Liver (tissue), 9 donors: ENCODE results near the gene MIEN1. TPM values are rescaled to one million over a fixed set of nuclear protein-coding genes. Genes with fewer than 3 reads are reported as not detected.
A peak's percentile ranks its signal among the peaks of the same experiment; 100 is the strongest.

ENCODE experiments used
- DNase-seq: peaks from one replicate; pipeline ENCODE4 v3.0.0-alpha.2; 2017; ENCODE audit warnings: low spot score
- H3K27ac ChIP-seq, 2 donors: one replicate each; pipeline ENCODE4 v1.7.0; 2013; ENCODE audit warnings: inconsistent platforms in 2 of 2, low read length in 2 of 2, control low read depth in 1 of 2, low read depth in 1 of 2, mild to moderate bottlenecking in 1 of 2
- H3K27me3 ChIP-seq, 4 donors: one replicate each; pipeline versions ENCODE4 v1.6.1 to v1.7.0; 2013; ENCODE audit warnings: low read length in 3 of 4, inconsistent platforms in 1 of 4, mild to moderate bottlenecking in 1 of 4, moderate library complexity in 1 of 4; ENCODE audit not compliant: control insufficient read depth in 4 of 4, insufficient read depth in 4 of 4
- H3K36me3 ChIP-seq, 4 donors: one replicate each; pipeline versions ENCODE4 v1.6.1 to v1.7.0; 2013; ENCODE audit warnings: low read length in 3 of 4, mild to moderate bottlenecking in 3 of 4, low read depth in 1 of 4, moderate library complexity in 1 of 4; ENCODE audit not compliant: control insufficient read depth in 4 of 4, insufficient read depth in 3 of 4
- H3K4me1 ChIP-seq, 4 donors: one replicate each; pipeline versions ENCODE4 v1.6.1 to v1.7.0; 2013; ENCODE audit warnings: low read length in 3 of 4, mild to moderate bottlenecking in 3 of 4, moderate library complexity in 1 of 4; ENCODE audit not compliant: control insufficient read depth in 4 of 4, insufficient read depth in 4 of 4
- H3K4me3 ChIP-seq, 3 donors: one replicate each; pipeline versions ENCODE4 v1.6.1 to v1.7.0; 2013; ENCODE audit warnings: low read length in 3 of 3, control low read depth in 1 of 3, low read depth in 1 of 3, mild to moderate bottlenecking in 1 of 3
- H3K9ac ChIP-seq, 2 donors: one replicate each; pipeline ENCODE4 v1.7.0; 2013; ENCODE audit warnings: low read length in 2 of 2, mild to moderate bottlenecking in 2 of 2, moderate library complexity in 2 of 2, control low read depth in 1 of 2, low read depth in 1 of 2
- H3K9me3 ChIP-seq, 4 donors: one replicate each; pipeline versions ENCODE4 v1.6.1 to v1.7.0; 2013; ENCODE audit warnings: low read length in 3 of 4; ENCODE audit not compliant: control insufficient read depth in 4 of 4
- CTCF ChIP-seq: fragments of 150-350 bp; IDR thresholded peaks from 2 replicates; pipeline ENCODE4 v1.5.1; 2017; ENCODE audit warnings: improper control_type of control experiment, low read depth, low read length; ENCODE audit not compliant: missing input control
- EGR1 ChIP-seq, 2 donors: IDR thresholded peaks; 2 replicates each; pipeline ENCODE4 v1.6.1; 2016 to 2018; ENCODE audit warnings: antibody characterized with exemption in 2 of 2, low read depth in 2 of 2
- FOXA1 ChIP-seq: IDR thresholded peaks from 2 replicates; pipeline ENCODE4 v1.6.1; 2016; ENCODE audit warnings: antibody characterized with exemption
- FOXA2 ChIP-seq: IDR thresholded peaks from 2 replicates; pipeline ENCODE4 v1.6.1; 2016; ENCODE audit warnings: antibody characterized with exemption
- GABPA ChIP-seq, 2 donors: IDR thresholded peaks in 1 of 2; conservative IDR thresholded peaks in 1 of 2; 2 replicates each; pipeline ENCODE4 v1.6.1; 2016; ENCODE audit warnings: antibody characterized with exemption in 2 of 2, mild to moderate bottlenecking in 1 of 2, moderate library complexity in 1 of 2
- HNF4A ChIP-seq, 2 donors: conservative IDR thresholded peaks; 2 replicates each; pipeline ENCODE4 v1.6.1; 2016; ENCODE audit warnings: antibody characterized with exemption in 2 of 2, mild to moderate bottlenecking in 2 of 2
- MAX ChIP-seq: IDR thresholded peaks from 2 replicates; pipeline ENCODE4 v1.6.1; 2016; ENCODE audit warnings: antibody characterized with exemption
- NR2F2 ChIP-seq: IDR thresholded peaks from 2 replicates; pipeline ENCODE4 v1.6.1; 2016; ENCODE audit warnings: antibody characterized with exemption
- RAD21 ChIP-seq, 2 donors: IDR thresholded peaks; 2 replicates each; pipeline ENCODE4 v1.6.1; 2016; ENCODE audit warnings: antibody characterized with exemption in 2 of 2, mild to moderate bottlenecking in 2 of 2
- REST ChIP-seq: IDR thresholded peaks from 2 replicates; pipeline ENCODE4 v1.6.1; 2016; ENCODE audit warnings: antibody characterized with exemption, mild to moderate bottlenecking
- RXRA ChIP-seq, 2 donors: IDR thresholded peaks; 2 replicates each; pipeline ENCODE4 v1.6.1; 2017 to 2018; ENCODE audit warnings: antibody characterized with exemption in 2 of 2, mild to moderate bottlenecking in 1 of 2
- YY1 ChIP-seq: IDR thresholded peaks from 2 replicates; pipeline ENCODE4 v1.6.1; 2016; ENCODE audit warnings: antibody characterized with exemption, mild to moderate bottlenecking
- ZBTB33 ChIP-seq: IDR thresholded peaks from 2 replicates; pipeline ENCODE4 v1.6.1; 2016; ENCODE audit warnings: antibody characterized with exemption
- WGBS: extraction: QIAGEN DNeasy Blood & Tissue Kit; methylation state at CpG from one replicate; pipeline ENCODE4 v1.1.7; 2013; 5-methylcytosine and 5-hydroxymethylcytosine counted together
- polyA plus RNA-seq, 2 donors: library from polyadenylated mRNA; stranded (reverse) in 1 of 2; unstranded in 1 of 2; fragments of 200-250 nt in 1 of 2; fragments of >200 nt in 1 of 2; fragmentation: Nextera tagmentation in 1 of 2; extraction: Ambion mirVana in 1 of 2; gene quantifications; one replicate each; pipeline versions ENCODE4 v1.2.1 to v1.2.3, GENCODE V29; 2013 to 2015
- total RNA-seq, 2 donors: library from RNA; depleted of rRNA; stranded (reverse); fragments of >200 nt; gene quantifications; one replicate each; pipeline ENCODE4 v1.2.3, GENCODE V29; 2014
- donor health status: healthy.
- donor health status: healthy.
- donor health status: healthy.
- donor health status: healthy.
- donor health status: healthy.

Gene MIEN1
- total and polyA plus RNA-seq, 4 donors = 11.1 to 99.0 (median 29.0) TPM

- TF ChIP-seq YY1 = no peak
- peak; percentile 34 for TF ChIP-seq CTCF
- Histone ChIP-seq H3K4me3 (no peak overlapping the region), H3K9ac (peak overlapping the region in 1 of 2 donors; percentile 41), H3K4me1 (peaks cover 30 to 64% (median 59%) of the 10 kb centered on the region in 4 donors), H3K9me3 (no peaks in the 10 kb centered on the region), H3K27ac (peak overlapping the region; percentile 95 to 98), H3K36me3 (peaks cover 0 to 10% (median 1%) of the 10 kb centered on the region in 4 donors), H3K27me3 (no peaks in the 10 kb centered on the region)
- no peak for DNase-seq
- WGBS = 66% methylated on average over 11 of the region's 11 CpGs
Observed at GRCh38 chr17:39704821-39705551, 25.3 kb downstream of the MIEN1 start.

GRCh38 chr17:39703913-39704312, 26.4 kb downstream of the MIEN1 start:
- no peak overlapping the region for H3K4me3 ChIP-seq
- H3K4me1 ChIP-seq = peaks cover 32 to 73% (median 65%) of the 10 kb centered on the region in 4 donors
- TF ChIP-seq GABPA (IDR thresholded peaks at IDR 0.05 in 1 of 2, conservative IDR thresholded peaks at IDR 0.05 in 1 of 2) = no peak
- no peak for DNase-seq
- H3K27ac ChIP-seq = peak overlapping the region; percentile 95 to 98
- H3K27me3 ChIP-seq = no peaks in the 10 kb centered on the region
- peaks cover 0 to 6% (median 0%) of the 10 kb centered on the region in 4 donors for H3K36me3 ChIP-seq
- H3K9me3 ChIP-seq = no peaks in the 10 kb centered on the region
- peak overlapping the region; percentile 64 to 73 for H3K9ac ChIP-seq
- WGBS = 73% methylated on average over 5 of the region's 5 CpGs

- 30% methylated on average over 12 of the region's 12 CpGs for WGBS
- Histone ChIP-seq H3K4me1 (peaks cover 32 to 74% (median 65%) of the 10 kb centered on the region in 4 donors), H3K36me3 (peaks cover 0 to under 1% (median 0%) of the 10 kb centered on the region in 4 donors), H3K9ac (peak overlapping the region; percentile 64 to 73), H3K4me3 (no peak overlapping the region), H3K9me3 (no peaks in the 10 kb centered on the region), H3K27ac (peak overlapping the region; percentile 95 to 98), H3K27me3 (no peaks in the 10 kb centered on the region)
- no peak for DNase-seq
- TF ChIP-seq EGR1 (IDR thresholded peaks at IDR 0.05; ENCODE audit: low read depth in 2 of 2) (peak in 1 of 2 donors; percentile 33), REST (peak; percentile 67), FOXA2 (peak; percentile 100), ZBTB33 (no peak), CTCF (no peak), HNF4A (conservative IDR thresholded peaks at IDR 0.05) (peak; percentile 71 to 91), RXRA (IDR thresholded peaks at IDR 0.05) (peak; percentile 84 to 98), NR2F2 (no peak), FOXA1 (peak; percentile 100), YY1 (peak; percentile 81), RAD21 (IDR thresholded peaks at IDR 0.05) (peak; percentile 42 to 43), MAX (peak; percentile 34)
Observed at GRCh38 chr17:39702901-39703893, 27.1 kb downstream of the MIEN1 start.
